ENCODE data around the gene CIDEA. TPM values are rescaled to one million over a fixed set of nuclear protein-coding genes. Genes with fewer than 3 reads are reported as not detected.
"Not testable (repeated sequence)": the region's sequence is repeated elsewhere in the genome, so short reads cannot be mapped to it uniquely, and the experiment has no call there.

CIDEA gene
- total and polyA plus RNA-seq, 3 experiments from 2014 or later = not detected

DNA sequence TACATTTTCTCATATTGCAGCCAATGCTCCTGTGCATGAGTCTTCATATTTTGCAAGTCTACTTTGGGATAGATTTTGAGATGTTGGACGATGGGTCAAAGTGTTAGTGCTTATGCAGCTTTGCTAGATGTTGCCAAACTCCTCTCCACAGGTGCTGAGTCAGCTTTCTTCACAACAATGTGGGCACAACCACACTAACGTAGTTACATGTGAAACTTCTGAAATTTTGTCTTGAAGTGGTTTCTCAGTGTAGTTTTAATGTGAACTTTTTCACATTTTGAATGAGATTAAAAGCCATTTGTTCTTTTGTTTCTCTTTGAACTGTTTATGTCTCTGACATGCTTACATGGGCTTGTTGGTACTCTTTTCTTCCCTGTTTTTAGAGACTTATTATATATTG, 27.4 kb upstream of the CIDEA start:
- H3K27me3 Mint-ChIP-seq; CTCF ChIA-PET; H3K4me1 Mint-ChIP-seq; POLR2A ChIA-PET; H3K36me3 Mint-ChIP-seq; H3K4me3 ChIP-seq (ENCODE audit: low read length); H3K4me3 Mint-ChIP-seq; H3K9me3 ChIP-seq (ENCODE audit: low read length); H3K27ac Mint-ChIP-seq; H3K27me3 ChIP-seq (ENCODE audit: insufficient read depth, low read length, poor library complexity, severe bottlenecking); H3K4me1 ChIP-seq (ENCODE audit: insufficient read depth, low read length); DNase-seq; H3K36me3 ChIP-seq (ENCODE audit: insufficient read depth, low read length); H3K27ac ChIP-seq (ENCODE audit: low read depth, low read length); H3K9me3 Mint-ChIP-seq: not testable (repeated sequence)

DNA sequence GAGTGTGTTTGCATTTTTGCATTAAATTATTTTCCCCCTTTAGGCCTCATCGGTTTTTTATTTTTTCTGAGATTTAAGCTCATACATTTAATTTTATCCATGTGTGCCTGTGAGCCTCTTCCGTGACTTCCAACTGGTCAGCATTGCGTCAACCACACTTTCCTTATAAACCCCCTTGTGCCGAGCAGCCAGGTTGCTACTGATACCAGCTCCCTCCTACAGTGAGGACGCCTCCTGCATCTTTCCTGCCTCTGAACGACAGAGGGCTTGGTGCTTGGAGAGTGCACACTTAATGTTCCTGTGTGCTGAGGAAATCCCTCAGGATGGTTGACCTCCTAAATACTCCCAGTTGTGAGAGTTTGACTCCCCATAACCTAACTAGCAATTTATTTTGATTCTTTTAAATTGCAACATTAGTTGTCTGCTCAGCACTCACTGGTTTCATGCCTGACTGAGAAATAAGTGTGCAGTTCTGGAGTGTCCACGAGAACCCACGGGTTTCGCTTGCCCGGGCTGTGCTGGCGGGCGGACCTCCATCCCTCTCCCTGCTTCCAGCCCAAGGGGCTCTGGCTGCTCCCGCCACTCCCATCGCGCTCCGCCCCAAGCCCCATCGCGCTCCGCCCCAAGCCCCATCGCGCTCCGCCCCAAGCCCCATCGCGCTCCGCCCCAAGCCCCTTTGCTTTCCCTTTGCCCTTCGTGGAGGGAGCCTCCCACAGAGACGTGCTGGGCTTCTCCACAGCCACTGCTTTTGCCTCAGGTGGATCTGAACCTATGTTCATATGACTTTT, 26.6 kb upstream of the CIDEA start:
- DNase-seq; H3K4me1 Mint-ChIP-seq; H3K4me1 ChIP-seq (ENCODE audit: insufficient read depth, low read length); H3K27me3 ChIP-seq (ENCODE audit: insufficient read depth, low read length, poor library complexity, severe bottlenecking); H3K27me3 Mint-ChIP-seq; H3K9me3 Mint-ChIP-seq; H3K9me3 ChIP-seq (ENCODE audit: low read length); H3K4me3 ChIP-seq (ENCODE audit: low read length); H3K36me3 ChIP-seq (ENCODE audit: insufficient read depth, low read length); H3K27ac Mint-ChIP-seq; POLR2A ChIA-PET; H3K27ac ChIP-seq (ENCODE audit: low read depth, low read length); H3K36me3 Mint-ChIP-seq; H3K4me3 Mint-ChIP-seq; CTCF ChIA-PET: not testable (repeated sequence)

DNA sequence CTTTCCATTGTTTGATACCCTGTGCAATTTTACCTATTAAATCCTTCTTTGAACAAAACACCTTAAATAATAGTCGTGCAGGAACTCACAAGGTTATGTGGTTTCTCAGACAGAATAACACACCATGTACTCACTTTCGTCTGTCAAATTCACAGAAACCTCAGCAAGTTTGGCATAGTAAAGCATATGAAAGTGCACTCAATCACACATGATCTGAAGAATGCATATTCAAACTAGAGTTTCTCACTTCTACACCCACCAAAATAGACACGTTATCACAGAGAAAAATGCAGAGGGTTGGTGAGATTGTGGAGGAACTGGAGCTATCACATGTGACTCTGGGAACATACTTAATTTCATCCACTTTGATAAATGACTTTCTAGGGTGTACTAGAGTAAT, 25.9 kb upstream of the CIDEA start:
- POLR2A ChIA-PET; H3K27ac ChIP-seq (ENCODE audit: low read depth, low read length); H3K36me3 ChIP-seq (ENCODE audit: insufficient read depth, low read length); H3K27me3 ChIP-seq (ENCODE audit: insufficient read depth, low read length, poor library complexity, severe bottlenecking); H3K4me1 ChIP-seq (ENCODE audit: insufficient read depth, low read length); CTCF ChIA-PET; H3K9me3 ChIP-seq (ENCODE audit: low read length); H3K4me3 Mint-ChIP-seq; H3K36me3 Mint-ChIP-seq; H3K4me3 ChIP-seq (ENCODE audit: low read length); H3K4me1 Mint-ChIP-seq; DNase-seq; H3K27ac Mint-ChIP-seq; H3K9me3 Mint-ChIP-seq: not testable (repeated sequence)
- peaks cover 0 to 10% of the 10 kb centered on the region in 2 donors for H3K27me3 Mint-ChIP-seq

DNA sequence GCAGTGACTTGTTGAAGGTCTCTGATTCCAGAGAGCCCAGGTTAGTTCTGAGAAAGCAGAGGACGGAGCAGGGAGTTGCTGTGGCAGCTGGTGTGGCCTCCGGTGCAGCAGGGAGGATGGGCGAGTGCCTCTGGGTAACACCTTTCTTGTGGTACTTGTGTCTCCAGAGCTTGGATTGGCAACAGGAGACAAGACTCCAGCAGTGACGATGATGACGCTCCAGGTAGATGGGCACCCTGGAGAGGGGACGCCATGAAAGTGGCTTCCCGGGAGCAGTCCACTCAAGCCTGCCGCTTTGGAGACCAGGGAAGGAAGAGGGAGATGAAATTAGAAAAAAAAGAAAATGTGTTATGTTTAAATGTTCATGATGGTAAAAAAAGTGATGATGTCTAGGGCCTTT, 23.6 kb upstream of the CIDEA start:
- H3K27ac ChIP-seq (ENCODE audit: low read depth, low read length); H3K4me1 Mint-ChIP-seq; H3K4me3 ChIP-seq (ENCODE audit: low read length); H3K27ac Mint-ChIP-seq; H3K9me3 ChIP-seq (ENCODE audit: low read length); H3K4me3 Mint-ChIP-seq; H3K27me3 ChIP-seq (ENCODE audit: insufficient read depth, low read length, poor library complexity, severe bottlenecking); DNase-seq; H3K36me3 ChIP-seq (ENCODE audit: insufficient read depth, low read length); H3K4me1 ChIP-seq (ENCODE audit: insufficient read depth, low read length); H3K9me3 Mint-ChIP-seq; H3K36me3 Mint-ChIP-seq; CTCF ChIA-PET; POLR2A ChIA-PET: not testable (repeated sequence)
- H3K27me3 Mint-ChIP-seq = peaks cover 6 to 13% of the 10 kb centered on the region in 2 donors

DNA sequence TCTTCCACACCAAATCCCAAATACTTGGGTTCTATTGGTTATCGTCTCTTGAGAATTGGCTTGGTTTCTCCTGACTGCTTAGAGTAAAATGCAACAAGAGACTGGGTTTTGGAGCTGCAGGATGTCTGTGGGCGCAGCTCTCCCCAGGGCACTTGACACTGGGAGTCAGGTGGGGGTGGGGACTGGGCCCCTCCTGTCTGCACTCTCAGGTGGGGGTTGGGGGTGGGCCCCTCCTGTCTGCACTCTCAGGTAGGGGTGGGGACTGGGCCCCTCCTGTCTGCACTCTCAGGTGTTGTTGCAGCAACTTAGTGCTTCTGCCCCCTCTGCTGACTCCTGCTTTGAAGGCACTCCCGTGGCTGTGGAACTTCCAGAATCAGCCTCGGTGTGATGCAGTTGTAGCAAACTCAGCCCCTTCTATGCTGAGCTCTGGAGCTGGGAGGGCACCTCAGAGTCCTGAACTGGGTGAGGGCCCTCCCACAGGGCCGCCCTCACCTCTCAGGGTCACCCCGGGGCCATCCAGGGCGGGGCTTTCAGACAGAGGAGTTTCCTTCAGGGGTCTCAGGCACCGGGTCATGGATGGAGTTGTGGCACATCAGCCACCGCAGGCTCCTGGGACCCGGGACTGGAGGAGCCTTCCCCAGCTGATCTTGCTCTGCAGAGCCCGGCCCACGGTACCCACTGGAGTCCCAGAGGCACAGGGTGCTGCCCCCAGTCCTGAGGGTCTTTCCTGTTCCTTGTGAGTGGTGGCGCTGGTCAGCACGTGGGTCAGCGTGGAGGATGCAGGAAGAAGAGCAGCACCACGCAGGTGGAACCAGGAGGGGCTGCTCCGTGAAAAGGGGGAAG, 22.9 kb upstream of the CIDEA start:
- no peaks in the 10 kb centered on the region for H3K4me1 Mint-ChIP-seq
- H3K9me3 ChIP-seq (ENCODE audit: low read length) = no peaks in the 10 kb centered on the region

DNA sequence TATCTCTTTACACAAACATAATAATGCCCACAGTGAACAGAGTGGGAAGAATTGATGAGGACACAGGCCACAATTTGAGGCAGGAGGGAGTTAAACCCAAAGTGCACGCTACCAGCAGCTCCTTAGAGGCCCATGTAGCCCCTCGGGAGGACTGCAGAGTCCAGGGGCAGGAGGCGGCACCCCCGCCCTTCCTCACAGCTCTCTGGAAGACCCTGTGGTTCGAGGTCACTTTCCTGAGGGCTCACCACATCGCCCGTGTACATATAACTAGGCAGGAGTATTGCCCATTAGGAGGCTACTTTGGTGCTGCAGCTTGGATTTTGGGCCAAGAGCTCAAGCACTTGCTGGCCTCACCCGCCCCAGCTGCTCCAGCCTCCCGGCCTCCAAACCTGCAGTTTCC, 22.2 kb upstream of the CIDEA start:
- no peak overlapping the region for H3K4me3 Mint-ChIP-seq
- CTCF ChIA-PET = no interaction called here

More for the DNA sequence above, 22.9 kb upstream of the CIDEA start:
- no peak for DNase-seq
- H3K27ac ChIP-seq (ENCODE audit: low read depth, low read length) = no peak overlapping the region
- H3K36me3 ChIP-seq (ENCODE audit: insufficient read depth, low read length) = no peaks in the 10 kb centered on the region
- H3K4me1 ChIP-seq (ENCODE audit: insufficient read depth, low read length) = no peaks in the 10 kb centered on the region
- peaks cover 6 to 19% of the 10 kb centered on the region in 2 donors for H3K27me3 Mint-ChIP-seq
- ChIA-PET POLR2A (no interaction called here), CTCF (no interaction called here)
- H3K4me3 Mint-ChIP-seq = no peak overlapping the region
- H3K9me3 Mint-ChIP-seq = peaks cover 0 to 2% (median 0%) of the 10 kb centered on the region in 5 donors
- H3K27ac Mint-ChIP-seq = no peak overlapping the region
- H3K27me3 ChIP-seq (ENCODE audit: insufficient read depth, low read length, poor library complexity, severe bottlenecking) = no peaks in the 10 kb centered on the region
- no peak overlapping the region for H3K4me3 ChIP-seq (ENCODE audit: low read length)
- H3K36me3 Mint-ChIP-seq = no peaks in the 10 kb centered on the region

DNA sequence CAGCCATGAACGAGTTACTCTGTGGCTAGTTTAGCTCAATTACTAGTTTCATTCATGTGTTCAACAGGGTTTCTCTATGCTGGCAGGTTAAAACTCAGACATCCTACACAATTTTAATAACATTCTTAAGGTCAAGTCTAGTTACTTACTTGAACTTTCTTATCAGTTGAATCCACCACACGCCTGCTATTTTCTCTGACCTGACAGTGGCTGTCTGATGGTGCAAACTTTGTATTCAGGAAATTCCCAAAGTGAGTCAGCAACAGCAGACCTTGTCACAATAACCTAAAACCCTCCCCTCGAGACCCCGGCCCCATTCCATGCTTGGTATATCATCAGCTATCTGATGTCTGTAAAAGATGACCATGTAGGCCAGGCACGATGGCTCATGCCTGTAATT, 20.8 kb upstream of the CIDEA start:
- no peak overlapping the region for H3K4me3 ChIP-seq (ENCODE audit: low read length)
- H3K4me1 ChIP-seq (ENCODE audit: insufficient read depth, low read length) = no peaks in the 10 kb centered on the region
- H3K4me1 Mint-ChIP-seq = peaks cover 0 to 3% (median 1%) of the 10 kb centered on the region in 3 donors
- no peak for DNase-seq
- no peaks in the 10 kb centered on the region for H3K36me3 ChIP-seq (ENCODE audit: insufficient read depth, low read length)
- H3K36me3 Mint-ChIP-seq = no peaks in the 10 kb centered on the region
- peaks cover 3% of the 10 kb centered on the region for H3K27me3 ChIP-seq (ENCODE audit: insufficient read depth, low read length, poor library complexity, severe bottlenecking)
- POLR2A ChIA-PET = no interaction called here
- peaks cover 6 to 27% of the 10 kb centered on the region in 2 donors for H3K27me3 Mint-ChIP-seq
- H3K9me3 Mint-ChIP-seq = peaks cover 0 to 2% (median 0%) of the 10 kb centered on the region in 5 donors
- no peak overlapping the region for H3K27ac ChIP-seq (ENCODE audit: low read depth, low read length)
- H3K9me3 ChIP-seq (ENCODE audit: low read length) = no peaks in the 10 kb centered on the region
- no peak overlapping the region for H3K27ac Mint-ChIP-seq
- H3K4me3 Mint-ChIP-seq = no peak overlapping the region
- CTCF ChIA-PET = no interaction called here

More for the DNA sequence above, 22.2 kb upstream of the CIDEA start:
- no peak for DNase-seq
- Mint-ChIP-seq H3K27me3 (peaks cover 6 to 23% of the 10 kb centered on the region in 2 donors), H3K9me3 (peaks cover 0 to 2% (median 0%) of the 10 kb centered on the region in 5 donors), H3K4me1 (no peaks in the 10 kb centered on the region), H3K27ac (no peak overlapping the region), H3K36me3 (no peaks in the 10 kb centered on the region)
- Histone ChIP-seq H3K27ac (ENCODE audit: low read depth, low read length) (no peak overlapping the region), H3K27me3 (ENCODE audit: insufficient read depth, low read length, poor library complexity, severe bottlenecking) (no peaks in the 10 kb centered on the region), H3K36me3 (ENCODE audit: insufficient read depth, low read length) (no peaks in the 10 kb centered on the region), H3K4me3 (ENCODE audit: low read length) (no peak overlapping the region), H3K9me3 (ENCODE audit: low read length) (no peaks in the 10 kb centered on the region), H3K4me1 (ENCODE audit: insufficient read depth, low read length) (no peaks in the 10 kb centered on the region)
- POLR2A ChIA-PET = no interaction called here

DNA sequence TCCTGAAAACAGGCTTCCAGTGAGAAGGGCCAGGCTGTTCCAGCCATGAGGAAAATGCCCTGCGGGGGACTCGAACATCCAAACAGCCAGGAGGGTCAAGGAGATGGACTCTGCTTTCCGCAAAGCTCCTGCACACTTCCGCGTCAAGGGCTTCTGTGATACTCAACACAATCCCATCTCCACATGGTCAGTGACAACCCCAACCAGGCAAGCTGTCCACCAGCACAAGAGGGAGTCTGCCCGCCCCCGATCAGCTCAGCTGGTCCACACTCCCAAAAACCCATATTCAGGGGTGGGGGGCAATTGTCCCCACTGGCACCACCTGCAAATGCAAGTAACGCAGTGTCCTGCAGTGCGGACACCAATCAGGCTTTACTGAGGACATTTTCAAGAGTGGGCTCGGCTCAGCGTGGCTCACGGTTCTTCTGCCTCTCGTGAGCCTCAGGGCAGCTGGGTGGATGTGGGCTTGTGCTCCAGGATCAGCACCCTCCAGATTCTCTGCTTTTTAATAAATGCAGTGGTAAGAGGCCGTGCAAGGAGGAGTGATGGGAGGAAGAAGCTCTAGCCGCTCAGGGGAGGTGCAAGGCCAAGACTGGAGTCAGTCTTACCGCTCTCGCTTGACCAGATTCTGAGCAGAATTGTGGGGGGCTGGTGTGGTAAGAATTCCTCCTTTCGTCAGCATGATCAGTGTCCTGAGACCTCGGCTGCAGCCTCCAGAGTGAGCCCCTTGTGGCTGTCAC, 19.5 kb upstream of the CIDEA start:
- H3K4me1 Mint-ChIP-seq = peaks cover 0 to 3% (median 1%) of the 10 kb centered on the region in 3 donors
- no peak overlapping the region for H3K4me3 Mint-ChIP-seq
- CTCF ChIA-PET = no interaction called here
- H3K9me3 Mint-ChIP-seq = peaks cover 0 to 2% (median 0%) of the 10 kb centered on the region in 5 donors
- Histone ChIP-seq H3K36me3 (ENCODE audit: insufficient read depth, low read length) (no peaks in the 10 kb centered on the region), H3K27ac (ENCODE audit: low read depth, low read length) (no peak overlapping the region), H3K27me3 (ENCODE audit: insufficient read depth, low read length, poor library complexity, severe bottlenecking) (peaks cover 3% of the 10 kb centered on the region), H3K4me3 (ENCODE audit: low read length) (no peak overlapping the region), H3K9me3 (ENCODE audit: low read length) (no peaks in the 10 kb centered on the region), H3K4me1 (ENCODE audit: insufficient read depth, low read length) (no peaks in the 10 kb centered on the region)
- H3K27me3 Mint-ChIP-seq = peaks cover 6 to 27% of the 10 kb centered on the region in 2 donors
- DNase-seq = no peak
- no peaks in the 10 kb centered on the region for H3K36me3 Mint-ChIP-seq
- POLR2A ChIA-PET = no interaction called here
- H3K27ac Mint-ChIP-seq = peak overlapping the region in 1 of 8 donors; percentile 78

Measured in CD8-positive, alpha-beta memory T cell (primary cell).